ENCODE measurements around the gene FOXO1.

Gene FOXO1

DNA sequence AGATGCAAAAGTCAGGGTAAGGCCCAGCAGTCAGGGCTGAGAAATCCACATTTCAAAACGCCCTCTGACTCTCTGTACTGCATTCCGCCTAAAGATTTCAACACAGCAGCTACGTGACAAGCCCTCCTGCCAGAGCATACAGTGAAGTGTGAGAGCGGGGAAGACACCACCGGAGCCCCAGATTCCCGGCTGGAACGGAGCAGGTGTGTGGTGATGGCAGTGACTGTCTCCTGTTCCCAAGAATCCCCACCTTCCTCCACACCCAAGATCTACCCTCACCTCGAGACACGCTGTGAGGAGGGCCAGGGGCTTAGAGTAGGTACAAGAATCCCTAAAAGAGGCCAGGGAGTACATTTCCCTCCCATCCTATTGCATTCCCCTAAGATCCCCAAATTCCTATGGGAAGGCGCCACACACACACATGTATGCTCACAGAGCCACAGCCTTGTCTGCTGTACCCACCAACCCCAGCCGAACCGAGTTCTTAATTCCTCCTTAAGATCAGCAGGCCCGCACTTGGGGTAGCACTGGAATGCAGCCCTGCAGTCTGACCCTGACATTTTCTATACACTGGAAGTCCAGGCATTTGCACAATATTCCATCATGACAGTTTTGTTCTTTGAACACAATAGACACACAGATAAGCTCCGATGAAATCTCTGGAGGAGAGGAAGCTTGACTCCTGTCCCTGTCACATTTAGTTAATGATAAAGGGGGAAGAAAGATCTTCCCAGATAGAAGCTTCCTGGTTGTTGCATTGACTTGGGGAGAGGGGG lies 102.9 kb downstream of the FOXO1 start:
- Histone ChIP-seq H3K36me3 (ENCODE audit: control insufficient read depth in 2 of 2, insufficient read depth in 2 of 2, low read length in 2 of 2) (peaks cover 0 to 5% of the 10 kb centered on the region in 2 donors), H3K9me3 (ENCODE audit: control insufficient read depth in 2 of 2, low read length in 2 of 2) (no peaks in the 10 kb centered on the region), H3K4me1 (ENCODE audit: control insufficient read depth, insufficient read depth, low read length) (peaks cover 24% of the 10 kb centered on the region), H3K27ac (ENCODE audit: low read length) (no peak overlapping the region), H3K9ac (ENCODE audit: low read length in 2 of 2) (no peak overlapping the region), H3K4me3 (ENCODE audit: low read length in 2 of 2) (no peak overlapping the region), H3K27me3 (ENCODE audit: control insufficient read depth in 1 of 2, insufficient read depth in 2 of 2, low read length in 2 of 2) (no peaks in the 10 kb centered on the region)

DNA sequence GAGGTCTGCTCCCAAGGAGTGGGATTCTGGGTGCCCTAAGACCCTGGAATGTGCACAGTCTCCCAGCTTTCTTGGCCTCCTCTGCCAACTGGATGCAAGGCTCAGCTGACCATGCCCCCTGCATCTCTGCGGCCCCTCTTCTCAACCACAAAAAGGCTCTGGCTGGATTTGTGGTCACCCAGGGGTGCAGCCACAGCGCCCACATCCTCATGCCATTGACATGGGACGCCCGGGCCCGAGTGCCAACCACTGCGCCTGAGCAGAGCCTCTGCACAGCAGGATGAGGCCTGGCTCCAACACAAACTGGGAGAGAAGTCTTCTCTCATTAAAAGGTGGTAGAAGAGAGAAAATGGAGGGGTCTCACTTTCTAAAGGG lies 103.5 kb downstream of the FOXO1 start:
- peaks cover 22% of the 10 kb centered on the region for H3K4me1 ChIP-seq (ENCODE audit: control insufficient read depth, insufficient read depth, low read length)
- no peak overlapping the region for H3K4me3 ChIP-seq (ENCODE audit: low read length in 2 of 2)
- H3K27ac ChIP-seq (ENCODE audit: low read length) = no peak overlapping the region
- H3K9me3 ChIP-seq (ENCODE audit: control insufficient read depth in 2 of 2, low read length in 2 of 2) = no peaks in the 10 kb centered on the region
- H3K27me3 ChIP-seq (ENCODE audit: control insufficient read depth in 1 of 2, insufficient read depth in 2 of 2, low read length in 2 of 2) = no peaks in the 10 kb centered on the region
- no peak overlapping the region for H3K9ac ChIP-seq (ENCODE audit: low read length in 2 of 2)
- H3K36me3 ChIP-seq (ENCODE audit: control insufficient read depth in 2 of 2, insufficient read depth in 2 of 2, low read length in 2 of 2) = peaks cover 0 to 5% of the 10 kb centered on the region in 2 donors

DNA sequence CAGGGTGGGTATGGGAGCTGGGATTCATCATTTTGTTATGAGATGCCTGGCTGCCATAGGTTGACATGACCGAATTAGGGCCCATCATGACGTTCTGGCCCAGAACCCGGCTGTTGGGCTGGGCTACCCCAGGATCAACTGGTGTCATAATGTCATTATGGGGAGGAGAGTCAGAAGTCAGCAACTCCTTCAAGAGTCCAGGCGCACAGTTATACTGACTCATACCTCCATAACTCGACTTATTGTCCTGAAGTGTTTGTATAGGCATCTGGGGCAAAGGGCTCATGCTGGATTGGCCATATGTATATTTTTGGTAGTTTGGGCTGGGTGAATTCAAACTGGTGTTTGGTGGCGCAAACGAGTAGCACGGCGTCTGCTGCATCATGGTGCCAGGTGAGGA lies 106.5 kb downstream of the FOXO1 start:
- Histone ChIP-seq H3K9ac (ENCODE audit: low read length in 2 of 2) (no peak overlapping the region), H3K27ac (ENCODE audit: low read length) (no peak overlapping the region), H3K36me3 (ENCODE audit: control insufficient read depth in 2 of 2, insufficient read depth in 2 of 2, low read length in 2 of 2) (peaks cover 0 to 5% of the 10 kb centered on the region in 2 donors), H3K4me1 (ENCODE audit: control insufficient read depth, insufficient read depth, low read length) (peaks cover 15% of the 10 kb centered on the region), H3K27me3 (ENCODE audit: control insufficient read depth in 1 of 2, insufficient read depth in 2 of 2, low read length in 2 of 2) (no peaks in the 10 kb centered on the region), H3K4me3 (ENCODE audit: low read length in 2 of 2) (no peak overlapping the region), H3K9me3 (ENCODE audit: control insufficient read depth in 2 of 2, low read length in 2 of 2) (no peaks in the 10 kb centered on the region)

DNA sequence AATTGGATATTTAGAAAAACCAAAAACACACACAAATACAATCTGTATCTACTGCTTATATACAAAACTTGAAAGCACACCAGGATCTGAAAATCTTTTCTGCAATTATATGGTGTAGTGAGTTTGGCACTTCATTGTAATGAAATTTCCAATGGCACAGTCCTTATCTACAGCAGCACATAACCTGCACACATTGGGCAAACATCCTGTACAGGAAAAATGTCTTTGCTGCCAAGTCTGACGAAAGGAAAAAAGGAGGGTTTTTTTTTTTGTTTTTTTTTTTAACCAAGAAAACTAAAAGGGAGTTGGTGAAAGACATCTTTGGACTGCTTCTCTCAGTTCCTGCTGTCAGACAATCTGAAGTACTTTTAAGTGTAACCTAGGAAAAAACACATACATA lies 107.8 kb downstream of the FOXO1 start:
- H3K4me3 ChIP-seq (ENCODE audit: low read length in 2 of 2) = no peak overlapping the region
- H3K27ac ChIP-seq (ENCODE audit: low read length) = no peak overlapping the region
- peaks cover 0 to 5% of the 10 kb centered on the region in 2 donors for H3K36me3 ChIP-seq (ENCODE audit: control insufficient read depth in 2 of 2, insufficient read depth in 2 of 2, low read length in 2 of 2)
- no peaks in the 10 kb centered on the region for H3K9me3 ChIP-seq (ENCODE audit: control insufficient read depth in 2 of 2, low read length in 2 of 2)
- no peak overlapping the region for H3K9ac ChIP-seq (ENCODE audit: low read length in 2 of 2)
- peaks cover 9% of the 10 kb centered on the region for H3K4me1 ChIP-seq (ENCODE audit: control insufficient read depth, insufficient read depth, low read length)
- H3K27me3 ChIP-seq (ENCODE audit: control insufficient read depth in 1 of 2, insufficient read depth in 2 of 2, low read length in 2 of 2) = no peaks in the 10 kb centered on the region

DNA sequence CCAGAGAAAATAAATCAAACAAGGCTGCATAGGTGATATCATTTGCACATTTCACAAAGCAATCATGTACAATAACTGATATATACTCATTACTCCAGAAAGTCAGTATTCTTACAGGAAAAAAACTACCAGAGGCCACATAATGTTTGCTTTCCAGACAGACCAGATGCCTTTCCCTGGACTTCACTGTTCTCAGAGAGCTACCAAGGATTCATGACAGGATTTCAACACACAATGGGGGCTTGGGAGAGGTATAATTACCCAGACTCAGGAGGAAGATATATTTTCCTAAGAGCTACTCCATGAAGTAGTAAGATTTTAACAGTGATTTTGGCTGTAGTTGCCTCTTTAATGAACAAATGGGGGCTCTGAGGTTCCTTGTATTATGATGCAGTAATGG lies 110.0 kb downstream of the FOXO1 start:
- Histone ChIP-seq H3K9ac (ENCODE audit: low read length in 2 of 2) (no peak overlapping the region), H3K9me3 (ENCODE audit: control insufficient read depth in 2 of 2, low read length in 2 of 2) (no peaks in the 10 kb centered on the region), H3K4me1 (ENCODE audit: control insufficient read depth, insufficient read depth, low read length) (no peaks in the 10 kb centered on the region)

DNA sequence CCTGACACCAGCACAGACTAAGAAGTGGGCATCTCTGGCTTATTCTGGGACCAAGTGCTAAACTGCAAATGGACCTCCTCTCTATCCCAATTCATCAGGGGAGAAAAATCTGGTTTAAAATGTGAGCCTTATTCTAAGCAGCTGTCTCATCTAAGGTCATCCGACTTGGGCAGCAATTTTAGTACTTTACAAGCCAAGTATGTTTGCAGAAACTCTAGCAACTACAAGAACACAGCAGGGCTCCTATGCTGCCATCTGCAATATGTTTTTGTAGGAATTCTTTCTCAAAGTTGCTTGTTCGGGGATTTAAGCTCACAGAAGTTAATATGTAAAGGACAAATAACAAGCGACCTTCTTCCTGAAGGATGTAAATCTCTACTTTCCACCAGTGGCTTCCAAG lies 113.1 kb downstream of the FOXO1 start:
- H3K27ac ChIP-seq (ENCODE audit: low read length) = no peak overlapping the region
- no peak overlapping the region for H3K9ac ChIP-seq (ENCODE audit: low read length in 2 of 2)
- H3K36me3 ChIP-seq (ENCODE audit: control insufficient read depth in 2 of 2, insufficient read depth in 2 of 2, low read length in 2 of 2) = no peaks in the 10 kb centered on the region
- H3K4me1 ChIP-seq (ENCODE audit: control insufficient read depth, insufficient read depth, low read length) = peaks cover 3% of the 10 kb centered on the region
- no peak overlapping the region for H3K4me3 ChIP-seq (ENCODE audit: low read length in 2 of 2)
- no peaks in the 10 kb centered on the region for H3K9me3 ChIP-seq (ENCODE audit: control insufficient read depth in 2 of 2, low read length in 2 of 2)
- H3K27me3 ChIP-seq (ENCODE audit: control insufficient read depth in 1 of 2, insufficient read depth in 2 of 2, low read length in 2 of 2) = no peaks in the 10 kb centered on the region

More for the DNA sequence above, 110.0 kb downstream of the FOXO1 start:
- no peaks in the 10 kb centered on the region for H3K27me3 ChIP-seq (ENCODE audit: control insufficient read depth in 1 of 2, insufficient read depth in 2 of 2, low read length in 2 of 2)
- H3K27ac ChIP-seq (ENCODE audit: low read length) = no peak overlapping the region
- H3K4me3 ChIP-seq (ENCODE audit: low read length in 2 of 2) = no peak overlapping the region
- peaks cover 0 to 5% of the 10 kb centered on the region in 2 donors for H3K36me3 ChIP-seq (ENCODE audit: control insufficient read depth in 2 of 2, insufficient read depth in 2 of 2, low read length in 2 of 2)

DNA sequence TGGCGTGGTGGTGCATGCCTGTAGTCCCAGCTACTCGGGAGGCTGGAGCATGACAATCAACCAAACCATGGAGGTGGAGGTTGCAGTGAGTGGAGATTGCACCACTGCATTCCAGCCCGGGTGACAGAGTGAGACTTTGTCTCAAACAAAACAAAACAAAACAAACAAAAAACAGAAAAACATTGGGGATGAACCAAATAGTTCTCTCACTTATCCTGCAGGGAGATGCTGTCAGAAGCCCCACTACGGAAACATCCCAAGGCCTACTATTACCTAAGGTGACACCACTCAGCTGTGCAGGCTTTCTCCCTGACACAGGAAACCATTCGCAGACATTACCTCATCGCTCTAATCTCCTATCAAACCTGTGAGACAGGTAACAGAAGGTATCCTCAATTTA lies 113.5 kb downstream of the FOXO1 start:
- H3K9me3 ChIP-seq (ENCODE audit: control insufficient read depth in 2 of 2, low read length in 2 of 2) = no peaks in the 10 kb centered on the region
- H3K36me3 ChIP-seq (ENCODE audit: control insufficient read depth in 2 of 2, insufficient read depth in 2 of 2, low read length in 2 of 2) = no peaks in the 10 kb centered on the region
- no peak overlapping the region for H3K4me3 ChIP-seq (ENCODE audit: low read length in 2 of 2)
- no peak overlapping the region for H3K9ac ChIP-seq (ENCODE audit: low read length in 2 of 2)
- no peaks in the 10 kb centered on the region for H3K27me3 ChIP-seq (ENCODE audit: control insufficient read depth in 1 of 2, insufficient read depth in 2 of 2, low read length in 2 of 2)
- peaks cover 3% of the 10 kb centered on the region for H3K4me1 ChIP-seq (ENCODE audit: control insufficient read depth, insufficient read depth, low read length)
- no peak overlapping the region for H3K27ac ChIP-seq (ENCODE audit: low read length)

DNA sequence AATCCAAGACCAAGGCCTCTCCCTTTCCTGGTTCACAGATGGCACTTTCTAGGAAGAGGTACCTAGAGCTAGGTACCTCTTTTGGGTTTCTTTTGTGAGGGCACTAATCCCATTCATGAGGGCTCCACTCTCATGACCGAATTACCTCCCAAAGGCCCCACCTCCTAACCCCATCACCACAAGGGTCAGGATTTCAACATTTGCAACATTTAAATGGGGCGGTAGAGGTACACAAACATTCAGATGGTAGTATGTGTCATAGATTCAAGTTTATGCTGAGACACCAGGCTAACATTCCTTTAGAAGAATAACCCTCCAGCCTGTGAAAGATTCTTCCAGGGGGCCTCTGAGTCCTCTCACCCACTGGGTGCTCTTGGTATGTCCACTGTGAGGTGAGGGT lies 116.3 kb downstream of the FOXO1 start:
- Histone ChIP-seq H3K9ac (ENCODE audit: low read length in 2 of 2) (no peak overlapping the region), H3K27ac (ENCODE audit: low read length) (no peak overlapping the region), H3K36me3 (ENCODE audit: control insufficient read depth in 2 of 2, insufficient read depth in 2 of 2, low read length in 2 of 2) (no peaks in the 10 kb centered on the region), H3K9me3 (ENCODE audit: control insufficient read depth in 2 of 2, low read length in 2 of 2) (no peaks in the 10 kb centered on the region), H3K4me3 (ENCODE audit: low read length in 2 of 2) (no peak overlapping the region), H3K4me1 (ENCODE audit: control insufficient read depth, insufficient read depth, low read length) (peaks cover 6% of the 10 kb centered on the region), H3K27me3 (ENCODE audit: control insufficient read depth in 1 of 2, insufficient read depth in 2 of 2, low read length in 2 of 2) (no peaks in the 10 kb centered on the region)

DNA sequence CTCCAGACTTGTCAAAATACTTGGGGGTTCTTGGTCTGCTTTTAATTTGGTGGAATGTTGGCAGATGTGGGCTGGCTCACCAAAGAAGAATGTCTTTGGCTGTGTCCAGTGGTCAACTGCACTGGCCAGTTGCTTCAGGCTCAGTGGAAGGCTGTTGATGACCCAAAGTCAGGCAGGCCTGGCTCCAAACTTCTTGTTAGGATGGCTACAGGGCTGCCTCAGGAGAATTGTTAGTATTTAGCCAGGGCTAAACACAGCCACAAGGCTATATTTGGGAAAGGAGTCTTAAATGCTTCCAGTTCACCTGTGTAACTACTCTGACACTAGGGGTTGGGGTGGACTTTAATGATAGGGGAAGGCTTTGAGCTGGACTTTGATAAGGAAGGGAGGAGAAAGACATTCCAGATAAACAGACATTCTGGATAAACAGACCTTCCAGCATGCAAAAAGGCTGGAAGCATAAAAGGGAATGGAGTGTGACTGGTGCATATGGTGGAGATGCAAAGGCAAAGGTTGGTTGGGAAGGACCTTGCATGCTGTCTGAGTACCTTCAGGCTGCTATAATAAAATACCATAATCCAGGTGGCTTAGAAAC lies 116.8 kb downstream of the FOXO1 start:
- no peaks in the 10 kb centered on the region for H3K9me3 ChIP-seq (ENCODE audit: control insufficient read depth in 2 of 2, low read length in 2 of 2)
- no peaks in the 10 kb centered on the region for H3K27me3 ChIP-seq (ENCODE audit: control insufficient read depth in 1 of 2, insufficient read depth in 2 of 2, low read length in 2 of 2)
- H3K9ac ChIP-seq (ENCODE audit: low read length in 2 of 2) = no peak overlapping the region
- H3K4me1 ChIP-seq (ENCODE audit: control insufficient read depth, insufficient read depth, low read length) = peaks cover 6% of the 10 kb centered on the region
- no peak overlapping the region for H3K4me3 ChIP-seq (ENCODE audit: low read length in 2 of 2)
- no peaks in the 10 kb centered on the region for H3K36me3 ChIP-seq (ENCODE audit: control insufficient read depth in 2 of 2, insufficient read depth in 2 of 2, low read length in 2 of 2)
- H3K27ac ChIP-seq (ENCODE audit: low read length) = no peak overlapping the region

DNA sequence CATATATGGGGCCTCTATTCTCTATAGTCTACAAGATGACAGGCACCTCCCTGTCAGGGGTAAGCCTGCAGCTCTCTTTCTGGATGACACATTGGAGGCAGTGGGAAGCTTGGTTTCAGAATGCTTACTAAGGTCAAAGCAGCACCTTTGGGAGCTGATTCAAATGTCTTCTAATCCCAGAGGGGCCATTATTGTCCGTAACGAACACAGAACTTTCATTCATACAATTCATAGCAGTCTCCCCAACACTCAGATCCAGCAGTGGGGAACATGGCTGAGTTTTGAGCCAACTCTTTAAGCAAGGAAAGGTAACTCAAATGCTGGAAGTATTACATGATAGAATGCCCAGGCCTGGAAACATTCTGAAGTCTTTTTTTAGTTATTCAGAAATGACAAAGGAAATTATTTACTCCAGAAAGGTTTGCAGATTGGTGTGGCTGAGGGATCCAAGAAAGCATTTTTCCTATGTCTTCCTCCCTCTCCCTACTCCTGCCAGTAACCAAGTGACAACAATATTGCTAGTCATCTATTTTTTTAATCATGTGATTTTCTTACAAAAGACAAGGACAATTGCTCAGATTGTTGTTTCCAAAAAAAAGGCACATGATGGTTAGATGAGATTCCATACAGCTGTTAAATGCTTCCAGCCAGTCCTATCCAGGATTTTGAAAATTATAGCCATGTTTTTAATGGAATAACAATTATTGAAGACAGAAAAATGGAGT lies 118.7 kb downstream of the FOXO1 start:
- Histone ChIP-seq H3K4me3 (ENCODE audit: low read length in 2 of 2) (no peak overlapping the region), H3K4me1 (ENCODE audit: control insufficient read depth, insufficient read depth, low read length) (peaks cover 6% of the 10 kb centered on the region), H3K27me3 (ENCODE audit: control insufficient read depth in 1 of 2, insufficient read depth in 2 of 2, low read length in 2 of 2) (no peaks in the 10 kb centered on the region), H3K36me3 (ENCODE audit: control insufficient read depth in 2 of 2, insufficient read depth in 2 of 2, low read length in 2 of 2) (no peaks in the 10 kb centered on the region), H3K9me3 (ENCODE audit: control insufficient read depth in 2 of 2, low read length in 2 of 2) (no peaks in the 10 kb centered on the region), H3K9ac (ENCODE audit: low read length in 2 of 2) (no peak overlapping the region), H3K27ac (ENCODE audit: low read length) (no peak overlapping the region)

DNA sequence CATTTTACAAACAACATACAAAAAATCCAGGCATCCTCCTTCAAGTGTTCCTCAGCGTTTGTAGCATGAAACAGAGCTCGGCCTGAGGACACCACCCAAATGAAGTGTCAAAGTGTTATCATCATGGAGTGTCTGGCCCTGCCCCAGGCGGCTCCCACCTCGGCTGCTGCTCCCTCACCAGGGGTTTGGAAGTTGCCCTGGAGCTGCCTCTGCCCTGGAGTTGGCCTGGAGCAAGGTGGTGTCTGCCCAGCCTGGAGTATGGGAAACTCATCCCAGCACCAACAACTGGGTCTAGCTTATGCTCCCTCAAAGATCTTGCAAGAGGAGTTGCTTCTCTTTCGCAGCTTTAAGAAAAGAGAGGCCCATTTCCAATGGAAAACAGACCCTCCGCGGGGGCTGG lies 120.4 kb downstream of the FOXO1 start:
- Histone ChIP-seq H3K36me3 (ENCODE audit: control insufficient read depth in 2 of 2, insufficient read depth in 2 of 2, low read length in 2 of 2) (no peaks in the 10 kb centered on the region), H3K27ac (ENCODE audit: low read length) (no peak overlapping the region), H3K9ac (ENCODE audit: low read length in 2 of 2) (no peak overlapping the region), H3K4me1 (ENCODE audit: control insufficient read depth, insufficient read depth, low read length) (peaks cover 6% of the 10 kb centered on the region), H3K4me3 (ENCODE audit: low read length in 2 of 2) (no peak overlapping the region), H3K9me3 (ENCODE audit: control insufficient read depth in 2 of 2, low read length in 2 of 2) (no peaks in the 10 kb centered on the region), H3K27me3 (ENCODE audit: control insufficient read depth in 1 of 2, insufficient read depth in 2 of 2, low read length in 2 of 2) (no peaks in the 10 kb centered on the region)
